AG04449 (cell line): ENCODE data around the gene SSPN.
A peak's percentile ranks its signal among the peaks of the same experiment; 100 is the strongest.

Experiments used
- CTCF ChIA-PET: fragments of 350-600 bp; formaldehyde crosslinking; extraction: SDS; loops from one replicate; lab custom pipeline; 2021; ENCODE audit warnings: antibody characterized with exemption; lab: Yijun Ruan, JAX
- POLR2A ChIA-PET: fragments of 400-600, 350-600 bp; formaldehyde crosslinking; extraction: SDS; loops from one replicate; lab custom pipeline; 2020; ENCODE audit warnings: antibody characterized with exemption, inconsistent platforms; lab: Yijun Ruan, JAX
- DNase-seq: peaks from one replicate; pipeline ENCODE4 v3.0.0-alpha.2; 2010; ENCODE audit warnings: low read depth, low spot score
- H3K4me3 ChIP-seq: 2 replicates; pipeline ENCODE4 v1.5.1; 2011; ENCODE audit warnings: low read depth, mild to moderate bottlenecking, control low read depth, low read length
- TF ChIP-seq, protein P1 (sequence below): IDR thresholded peaks from one replicate; pipeline ENCODE4 v1.5.1; 2011; ENCODE audit warnings: mild to moderate bottlenecking, moderate library complexity, low read length, control low read depth, inconsistent platforms; ENCODE audit not compliant: insufficient read depth; ENCODE audit errors: missing control alignments

Gene SSPN

DNA sequence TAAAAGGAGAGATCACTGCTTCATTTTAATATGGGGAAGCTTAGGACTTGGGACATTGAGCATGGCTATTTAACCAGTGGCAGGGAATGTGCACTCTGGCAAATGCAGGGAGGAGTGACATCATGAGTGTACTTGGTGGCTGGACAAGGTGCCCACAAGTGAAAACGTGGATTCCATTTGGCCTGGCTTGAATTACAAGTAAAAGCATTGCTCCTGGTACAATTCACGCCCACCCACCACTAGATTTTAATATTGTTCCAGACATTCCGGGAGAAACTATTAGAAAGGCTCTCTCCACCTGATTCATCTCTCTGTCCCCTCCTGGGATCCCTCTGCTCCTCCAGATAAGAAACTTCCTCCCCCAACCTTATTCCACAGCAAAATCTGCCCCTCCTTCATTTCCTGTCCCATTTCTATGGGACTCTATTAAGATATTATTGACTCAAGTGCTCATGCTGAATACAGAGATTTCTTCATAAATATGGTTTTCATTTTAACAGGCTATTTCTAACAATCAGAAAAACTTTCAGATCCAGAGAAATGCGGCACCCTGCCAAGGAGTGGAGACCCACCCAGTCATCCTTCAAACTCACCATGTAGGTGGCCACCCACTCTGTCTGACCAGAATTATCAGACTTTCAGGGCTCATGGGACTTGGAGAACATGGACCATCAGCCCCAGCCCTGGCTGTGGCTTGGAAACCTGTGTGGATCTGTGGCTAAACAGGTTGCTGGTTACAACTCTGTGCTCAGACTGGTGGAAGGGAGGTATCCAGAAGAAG, 43.2 kb downstream of the SSPN start:
- DNase-seq: no peak
- POLR2A ChIA-PET: interaction anchor here (1.3 kb wide), 1 partner anchor 34 kb away, joined by 3 read pairs; no protein-coding TSS in a partner anchor
- TF ChIP-seq, protein P1, sequence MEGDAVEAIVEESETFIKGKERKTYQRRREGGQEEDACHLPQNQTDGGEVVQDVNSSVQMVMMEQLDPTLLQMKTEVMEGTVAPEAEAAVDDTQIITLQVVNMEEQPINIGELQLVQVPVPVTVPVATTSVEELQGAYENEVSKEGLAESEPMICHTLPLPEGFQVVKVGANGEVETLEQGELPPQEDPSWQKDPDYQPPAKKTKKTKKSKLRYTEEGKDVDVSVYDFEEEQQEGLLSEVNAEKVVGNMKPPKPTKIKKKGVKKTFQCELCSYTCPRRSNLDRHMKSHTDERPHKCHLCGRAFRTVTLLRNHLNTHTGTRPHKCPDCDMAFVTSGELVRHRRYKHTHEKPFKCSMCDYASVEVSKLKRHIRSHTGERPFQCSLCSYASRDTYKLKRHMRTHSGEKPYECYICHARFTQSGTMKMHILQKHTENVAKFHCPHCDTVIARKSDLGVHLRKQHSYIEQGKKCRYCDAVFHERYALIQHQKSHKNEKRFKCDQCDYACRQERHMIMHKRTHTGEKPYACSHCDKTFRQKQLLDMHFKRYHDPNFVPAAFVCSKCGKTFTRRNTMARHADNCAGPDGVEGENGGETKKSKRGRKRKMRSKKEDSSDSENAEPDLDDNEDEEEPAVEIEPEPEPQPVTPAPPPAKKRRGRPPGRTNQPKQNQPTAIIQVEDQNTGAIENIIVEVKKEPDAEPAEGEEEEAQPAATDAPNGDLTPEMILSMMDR: no peak
- CTCF ChIA-PET: interaction anchor here (0.6 kb wide), 1 partner anchor 806 kb away, joined by 4 read pairs; no protein-coding TSS in a partner anchor
- H3K4me3 ChIP-seq: no peak overlapping the region

DNA sequence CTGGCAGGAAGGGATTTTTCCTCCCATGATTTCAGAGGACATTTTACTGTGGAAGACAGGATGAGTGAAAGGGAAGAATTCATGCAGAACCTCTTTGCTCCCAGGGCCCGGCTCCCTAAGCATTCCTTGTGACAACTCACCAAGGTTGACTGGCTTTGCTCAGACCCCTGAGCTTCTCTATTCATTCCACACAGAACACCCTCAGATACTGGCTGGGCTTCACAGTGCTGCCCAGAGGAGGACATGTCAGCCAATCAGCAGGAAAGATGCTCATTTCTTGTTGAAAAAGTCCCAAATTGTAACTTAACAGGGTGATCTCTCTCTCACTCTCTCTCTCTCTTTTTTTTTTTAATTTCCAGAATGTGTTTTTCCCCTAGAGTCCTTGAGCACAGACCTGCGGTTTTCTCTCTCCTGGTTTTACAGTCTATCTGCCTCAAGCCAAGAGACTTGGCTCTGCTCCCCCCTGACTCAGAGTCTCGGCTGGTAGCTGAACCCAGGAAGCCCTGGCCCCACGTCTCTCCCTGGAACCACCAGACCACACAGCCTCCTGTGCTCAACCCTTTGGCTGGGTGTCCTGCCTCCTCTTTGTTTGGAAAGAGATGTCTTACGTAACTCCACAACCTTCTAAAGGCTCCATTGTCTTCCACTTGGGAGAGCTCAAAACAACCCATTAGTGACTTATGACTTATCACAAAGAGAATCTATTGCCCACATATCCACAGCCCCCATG, 43.9 kb downstream of the SSPN start:
- POLR2A ChIA-PET: interaction anchor here (0.5 to 1.3 kb wide), 2 partner anchors 33 to 893 kb away, joined by 3 read pairs; no protein-coding TSS in a partner anchor
- CTCF ChIA-PET: interaction anchor here (0.6 to 1.1 kb wide), 3 partner anchors 120 to 807 kb away, joined by 3 to 4 read pairs (median 3); no protein-coding TSS in a partner anchor
- peak; percentile 36 for DNase-seq
- H3K4me3 ChIP-seq: no peak overlapping the region
- TF ChIP-seq, protein P1: no peak

DNA sequence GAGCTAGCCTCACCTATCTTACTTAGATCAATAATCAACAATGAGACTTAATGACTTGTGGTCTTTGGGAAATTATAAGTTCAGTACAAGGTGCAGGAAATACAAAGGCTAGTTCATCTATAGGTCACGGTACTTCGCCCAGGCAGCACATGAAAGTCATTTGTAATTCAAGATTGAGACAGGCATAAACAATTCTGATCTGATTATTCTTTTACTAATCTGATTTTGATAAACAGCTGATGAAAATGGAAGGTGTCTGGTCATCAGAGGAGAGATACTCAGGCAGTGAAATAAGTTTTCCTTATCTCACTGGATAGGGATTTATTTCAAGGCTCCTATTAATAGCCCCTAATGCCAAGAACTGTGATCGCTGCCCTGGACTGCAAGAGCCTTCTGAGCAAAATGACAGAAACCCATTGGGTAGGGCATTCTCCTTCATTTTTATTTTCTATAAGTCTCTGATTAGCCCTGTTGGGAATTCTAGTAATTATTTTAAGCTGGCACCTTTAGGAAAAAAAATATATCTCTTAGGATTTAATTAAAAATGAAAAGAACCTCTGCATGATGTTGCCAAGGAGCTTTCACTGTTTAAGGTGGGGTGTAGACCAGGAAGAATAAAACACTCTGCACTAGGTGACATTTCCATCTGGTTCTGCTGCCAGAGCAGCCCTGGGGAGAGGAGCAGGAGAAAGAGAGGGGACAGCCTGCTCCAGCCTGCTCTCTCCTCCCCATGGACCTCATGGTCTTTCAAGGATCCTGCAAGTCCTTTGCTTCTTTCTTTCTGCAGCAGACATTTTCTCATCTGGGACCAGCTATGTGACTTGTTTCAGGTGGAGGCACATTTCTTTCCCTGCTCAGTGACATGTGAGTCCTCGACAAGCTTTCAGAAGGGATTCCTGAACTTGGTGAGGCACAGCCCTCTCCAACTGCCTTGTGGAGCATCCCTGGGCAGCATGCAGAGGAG, 44.8 kb downstream of the SSPN start:
- TF ChIP-seq, protein P1: no peak
- ChIA-PET POLR2A (interaction anchor here (0.5 to 1.3 kb wide), 2 partner anchors 32 to 892 kb away, joined by 3 read pairs; no protein-coding TSS in a partner anchor), CTCF (interaction anchor here (1.0 to 1.1 kb wide), 2 partner anchors 121 to 411 kb away, joined by 3 read pairs; no protein-coding TSS in a partner anchor)
- H3K4me3 ChIP-seq: no peak overlapping the region
- DNase-seq: no peak

DNA sequence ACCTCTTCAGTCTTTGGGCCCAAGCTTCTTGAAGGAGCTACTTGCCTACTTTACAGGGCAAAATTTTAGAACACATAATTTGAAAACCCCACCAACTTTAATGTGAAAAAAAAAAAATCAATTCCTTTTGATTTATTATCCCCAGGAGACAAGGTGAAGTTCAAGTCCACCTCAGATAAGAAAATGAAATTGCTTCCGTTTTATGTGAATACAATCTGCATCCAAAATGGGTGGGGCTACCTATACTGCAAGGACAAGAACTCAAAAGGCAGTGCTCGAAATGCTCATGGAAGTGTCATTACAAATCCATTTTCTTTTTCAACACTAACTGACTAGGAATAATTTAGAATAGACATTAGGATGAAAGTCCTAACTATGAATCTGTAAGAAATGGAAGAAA, 45.7 kb downstream of the SSPN start:
- TF ChIP-seq, protein P1: no peak
- CTCF ChIA-PET: no interaction called here
- DNase-seq: no peak
- H3K4me3 ChIP-seq: no peak overlapping the region
- POLR2A ChIA-PET: no interaction called here

DNA sequence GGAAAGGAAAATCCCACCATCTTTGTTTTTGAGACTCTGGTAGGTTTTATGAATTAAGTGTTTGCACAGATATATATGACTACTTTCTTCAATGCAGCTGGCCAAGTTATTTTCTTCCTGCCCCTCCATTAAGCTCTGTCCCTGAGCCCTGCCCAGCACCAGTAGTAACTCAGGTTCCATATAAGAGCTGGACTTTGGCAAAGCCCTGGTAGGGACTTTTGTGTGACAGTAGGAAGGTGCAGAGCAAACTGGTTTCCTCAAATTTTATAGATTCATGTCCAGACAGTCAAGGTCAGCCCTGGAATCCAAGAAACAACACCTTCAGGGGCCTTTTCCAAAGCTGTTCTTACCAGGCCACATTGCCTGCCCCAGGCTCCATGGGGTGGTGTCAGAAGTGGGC, 47.3 kb downstream of the SSPN start:
- no peak overlapping the region for H3K4me3 ChIP-seq
- POLR2A ChIA-PET: no interaction called here
- CTCF ChIA-PET: interaction anchor here (1.6 kb wide), 1 partner anchor 17 kb away, joined by 4 read pairs; no protein-coding TSS in a partner anchor
- no peak for DNase-seq
- TF ChIP-seq, protein P1: no peak
